Stomach (tissue), 4 donors: ENCODE results near the gene COA1.

Experiments
- EP300 ChIP-seq: sonication (generic); formaldehyde crosslinking; IDR thresholded peaks from one replicate; pipeline ENCODE4 v1.6.1; 2017; ENCODE audit warnings: antibody characterized with exemption
- POLR2A ChIP-seq, 4 donors: fragments of 450-650 bp; IDR thresholded peaks; one replicate each; pipeline ENCODE4 v1.6.1; 2016; ENCODE audit warnings: antibody characterized with exemption in 4 of 4, control low read depth in 2 of 4, mild to moderate bottlenecking in 1 of 4, moderate library complexity in 1 of 4
- POLR2AphosphoS5 ChIP-seq, 3 donors: sonication (generic); formaldehyde crosslinking; IDR thresholded peaks; one replicate each; pipeline ENCODE4 v1.6.1; 2016; ENCODE audit warnings: antibody characterized with exemption in 3 of 3
- TF ChIP-seq, protein P1 (sequence below), 7 experiments: fragments of 450-650 bp in 4 of 7; fragments of 200-600 bp in 3 of 7; sonication (generic) in 3 of 7; IDR thresholded peaks; one replicate each; pipeline ENCODE4 v1.5.1; 2016 to 2019; ENCODE audit warnings: antibody characterized with exemption in 7 of 7, control low read depth in 2 of 7, mild to moderate bottlenecking in 1 of 7

- no peak for TF ChIP-seq POLR2A (IDR thresholded peaks at IDR 0.05)
- TF ChIP-seq, protein P1, sequence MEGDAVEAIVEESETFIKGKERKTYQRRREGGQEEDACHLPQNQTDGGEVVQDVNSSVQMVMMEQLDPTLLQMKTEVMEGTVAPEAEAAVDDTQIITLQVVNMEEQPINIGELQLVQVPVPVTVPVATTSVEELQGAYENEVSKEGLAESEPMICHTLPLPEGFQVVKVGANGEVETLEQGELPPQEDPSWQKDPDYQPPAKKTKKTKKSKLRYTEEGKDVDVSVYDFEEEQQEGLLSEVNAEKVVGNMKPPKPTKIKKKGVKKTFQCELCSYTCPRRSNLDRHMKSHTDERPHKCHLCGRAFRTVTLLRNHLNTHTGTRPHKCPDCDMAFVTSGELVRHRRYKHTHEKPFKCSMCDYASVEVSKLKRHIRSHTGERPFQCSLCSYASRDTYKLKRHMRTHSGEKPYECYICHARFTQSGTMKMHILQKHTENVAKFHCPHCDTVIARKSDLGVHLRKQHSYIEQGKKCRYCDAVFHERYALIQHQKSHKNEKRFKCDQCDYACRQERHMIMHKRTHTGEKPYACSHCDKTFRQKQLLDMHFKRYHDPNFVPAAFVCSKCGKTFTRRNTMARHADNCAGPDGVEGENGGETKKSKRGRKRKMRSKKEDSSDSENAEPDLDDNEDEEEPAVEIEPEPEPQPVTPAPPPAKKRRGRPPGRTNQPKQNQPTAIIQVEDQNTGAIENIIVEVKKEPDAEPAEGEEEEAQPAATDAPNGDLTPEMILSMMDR (IDR thresholded peaks at IDR 0.05), result no peak
- no peak for TF ChIP-seq POLR2AphosphoS5 (IDR thresholded peaks at IDR 0.05)
- no peak for TF ChIP-seq EP300
Observed at GRCh38 chr7:43616977-43617376, 112.3 kb downstream of the COA1 start.
